OCI-LY1 (cell line): ENCODE results near the gene ASH1L.
"Not testable (repeated sequence)": the region's sequence is repeated elsewhere in the genome, so short reads cannot be mapped to it uniquely, and the experiment has no call there.

Source experiments
- EZH2 ChIP-seq: fragments of 200-600 bp; sonication (generic), shearing (Covaris generic); IDR thresholded peaks from 2 replicates; pipeline ENCODE4 v1.8.0; 2017; ENCODE audit warnings: borderline replicate concordance, mixed run types, mild to moderate bottlenecking, antibody characterized with exemption, low read length, moderate library complexity, mixed read lengths
- TF ChIP-seq, protein P1 (sequence below): fragments of 200-600 bp; sonication (generic), shearing (Covaris generic); IDR thresholded peaks from 2 replicates; pipeline ENCODE4 v1.5.1; 2017; ENCODE audit warnings: mild to moderate bottlenecking, antibody characterized with exemption, low read length, moderate library complexity, mixed read lengths

DNA sequence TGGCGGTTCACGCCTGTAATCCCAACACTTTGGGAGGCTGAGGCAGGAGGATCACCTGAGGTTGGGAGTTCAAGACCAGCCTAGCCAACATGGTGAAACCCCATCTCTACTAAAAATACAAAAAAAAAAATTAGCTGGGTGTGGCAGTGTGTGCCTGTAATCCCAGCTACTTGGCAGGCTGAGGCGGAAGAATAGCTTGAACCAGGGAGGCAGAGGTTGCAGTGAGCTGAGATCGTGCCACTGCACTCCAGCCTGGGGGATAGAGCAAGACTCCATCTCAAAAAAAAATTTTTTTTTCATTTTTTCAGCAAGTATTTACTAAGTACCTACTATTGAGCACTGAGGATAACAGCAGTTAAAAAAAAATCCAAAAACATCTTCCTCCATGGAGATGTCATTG, 69.0 kb downstream of the ASH1L start:
- not testable (repeated sequence) for TF ChIP-seq EZH2
- TF ChIP-seq, protein P1, sequence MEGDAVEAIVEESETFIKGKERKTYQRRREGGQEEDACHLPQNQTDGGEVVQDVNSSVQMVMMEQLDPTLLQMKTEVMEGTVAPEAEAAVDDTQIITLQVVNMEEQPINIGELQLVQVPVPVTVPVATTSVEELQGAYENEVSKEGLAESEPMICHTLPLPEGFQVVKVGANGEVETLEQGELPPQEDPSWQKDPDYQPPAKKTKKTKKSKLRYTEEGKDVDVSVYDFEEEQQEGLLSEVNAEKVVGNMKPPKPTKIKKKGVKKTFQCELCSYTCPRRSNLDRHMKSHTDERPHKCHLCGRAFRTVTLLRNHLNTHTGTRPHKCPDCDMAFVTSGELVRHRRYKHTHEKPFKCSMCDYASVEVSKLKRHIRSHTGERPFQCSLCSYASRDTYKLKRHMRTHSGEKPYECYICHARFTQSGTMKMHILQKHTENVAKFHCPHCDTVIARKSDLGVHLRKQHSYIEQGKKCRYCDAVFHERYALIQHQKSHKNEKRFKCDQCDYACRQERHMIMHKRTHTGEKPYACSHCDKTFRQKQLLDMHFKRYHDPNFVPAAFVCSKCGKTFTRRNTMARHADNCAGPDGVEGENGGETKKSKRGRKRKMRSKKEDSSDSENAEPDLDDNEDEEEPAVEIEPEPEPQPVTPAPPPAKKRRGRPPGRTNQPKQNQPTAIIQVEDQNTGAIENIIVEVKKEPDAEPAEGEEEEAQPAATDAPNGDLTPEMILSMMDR = not testable (repeated sequence)
